ENCODE measurements around the gene MBNL1.

MBNL1 gene

GRCh38 chr3:152443212-152444023 is 174.7 kb downstream of the MBNL1 start:
- Histone ChIP-seq H4K20me1 (ENCODE audit: insufficient read depth, low read length) (peaks cover 23% of the 10 kb centered on the region; the same call in 1 of the 2 replicates), H3K36me3 (ENCODE audit: insufficient read depth, low read length) (peaks cover 50% of the 10 kb centered on the region), H3K27ac (ENCODE audit: low read length) (no peak overlapping the region), H3K9ac (ENCODE audit: low read depth, low read length) (no peak overlapping the region), H3K4me1 (ENCODE audit: insufficient read depth, low read length) (no peaks in the 10 kb centered on the region), H3K4me3 (ENCODE audit: low read depth in 1 of 2, low read length in 2 of 2) (no peak overlapping the region), H2AFZ (ENCODE audit: low read depth, low read length) (no peak overlapping the region), H3K4me2 (ENCODE audit: insufficient read depth, low read length) (no peak overlapping the region), H3K9me3 (ENCODE audit: insufficient read depth, low read length, severe bottlenecking) (no peaks in the 10 kb centered on the region), H3K79me2 (ENCODE audit: insufficient read depth, low read length) (peaks cover 98% of the 10 kb centered on the region), H3K27me3 (ENCODE audit: insufficient read depth, low read length, poor library complexity) (no peaks in the 10 kb centered on the region)
- ATAC-seq (ENCODE audit: insufficient read depth, low read depth) (peak; percentile 56; the same call in 2 of the 3 replicates), DNase-seq (no peak)
- TF ChIP-seq CTCF (IDR thresholded peaks at IDR 0.05; ENCODE audit: borderline replicate concordance, extremely low read depth, low read length, poor library complexity, severe bottlenecking) (no peak), EZH2 (IDR thresholded peaks at IDR 0.05; ENCODE audit: borderline replicate concordance, low read depth, low read length, severe bottlenecking) (no peak)

- Histone ChIP-seq H3K4me3 (ENCODE audit: low read depth in 1 of 2, low read length in 2 of 2) (no peak overlapping the region), H3K9me3 (ENCODE audit: insufficient read depth, low read length, severe bottlenecking) (no peaks in the 10 kb centered on the region), H3K27me3 (ENCODE audit: insufficient read depth, low read length, poor library complexity) (no peaks in the 10 kb centered on the region), H3K4me1 (ENCODE audit: insufficient read depth, low read length) (no peaks in the 10 kb centered on the region), H2AFZ (ENCODE audit: low read depth, low read length) (no peak overlapping the region), H3K79me2 (ENCODE audit: insufficient read depth, low read length) (peaks cover 98% of the 10 kb centered on the region), H3K9ac (ENCODE audit: low read depth, low read length) (no peak overlapping the region), H3K4me2 (ENCODE audit: insufficient read depth, low read length) (no peak overlapping the region), H3K36me3 (ENCODE audit: insufficient read depth, low read length) (peaks cover 52% of the 10 kb centered on the region), H4K20me1 (ENCODE audit: insufficient read depth, low read length) (peaks cover 23% of the 10 kb centered on the region; the same call in 1 of the 2 replicates), H3K27ac (ENCODE audit: low read length) (no peak overlapping the region)
- DNase-seq = no peak
- peak; percentile 39; the same call in 1 of the 3 replicates for ATAC-seq (ENCODE audit: insufficient read depth, low read depth)
- TF ChIP-seq CTCF (IDR thresholded peaks at IDR 0.05; ENCODE audit: borderline replicate concordance, extremely low read depth, low read length, poor library complexity, severe bottlenecking) (peak; percentile 66), EZH2 (IDR thresholded peaks at IDR 0.05; ENCODE audit: borderline replicate concordance, low read depth, low read length, severe bottlenecking) (no peak)
Measured at GRCh38 chr3:152444029-152444641, 175.4 kb downstream of the MBNL1 start.

GRCh38 chr3:152445212-152445611 is 176.5 kb downstream of the MBNL1 start:
- H3K27ac ChIP-seq (ENCODE audit: low read length) = 0 out of 2 replicates have a peak overlapping the region, but pooled peaks have one; percentile 9

More at GRCh38 chr3:152445212-152445611, 176.5 kb downstream of the MBNL1 start:
- no peak for TF ChIP-seq CTCF (IDR thresholded peaks at IDR 0.05; ENCODE audit: borderline replicate concordance, extremely low read depth, low read length, poor library complexity, severe bottlenecking)
- no peak for TF ChIP-seq EZH2 (IDR thresholded peaks at IDR 0.05; ENCODE audit: borderline replicate concordance, low read depth, low read length, severe bottlenecking)
- Histone ChIP-seq H3K27me3 (ENCODE audit: insufficient read depth, low read length, poor library complexity) (no peaks in the 10 kb centered on the region), H4K20me1 (ENCODE audit: insufficient read depth, low read length) (peaks cover 23% of the 10 kb centered on the region; the same call in 1 of the 2 replicates), H3K4me1 (ENCODE audit: insufficient read depth, low read length) (no peaks in the 10 kb centered on the region), H3K4me2 (ENCODE audit: insufficient read depth, low read length) (no peak overlapping the region), H3K9ac (ENCODE audit: low read depth, low read length) (no peak overlapping the region), H2AFZ (ENCODE audit: low read depth, low read length) (no peak overlapping the region), H3K36me3 (ENCODE audit: insufficient read depth, low read length) (peaks cover 62% of the 10 kb centered on the region), H3K9me3 (ENCODE audit: insufficient read depth, low read length, severe bottlenecking) (no peaks in the 10 kb centered on the region), H3K4me3 (ENCODE audit: low read depth in 1 of 2, low read length in 2 of 2) (no peak overlapping the region), H3K79me2 (ENCODE audit: insufficient read depth, low read length) (peaks cover 94% of the 10 kb centered on the region)
- ATAC-seq (ENCODE audit: insufficient read depth, low read depth) (no peak), DNase-seq (no peak)

Measured in DND-41 (cell line).